Subcutaneous adipose tissue (tissue), 4 donors: ENCODE results near the gene EYS. TPM values are rescaled to one million over a fixed set of nuclear protein-coding genes. Genes with fewer than 3 reads are reported as not detected.

Source experiments
- CTCF ChIP-seq: fragments of 450-650 bp; IDR thresholded peaks from one replicate; pipeline ENCODE4 v1.5.1; 2016; ENCODE audit warnings: low read depth, mild to moderate bottlenecking, control low read depth, antibody characterized with exemption, moderate library complexity
- total RNA-seq, 4 donors: library from RNA; depleted of rRNA; stranded (reverse); fragments of >200 nt; gene quantifications; one replicate each; pipeline ENCODE4 v1.1.0, GENCODE V29; 2016

EYS gene
- total RNA-seq, 4 donors from 2014 or later = 0.17 to 3.8 (median 0.82) TPM

GRCh38 chr6:65708162-65708561 lies 1.1 kb upstream of the EYS start:
- no peak for TF ChIP-seq CTCF

GRCh38 chr6:65706436-65706835 lies 590 bp downstream of the EYS start:
- no peak for TF ChIP-seq CTCF

- TF ChIP-seq CTCF = no peak
Measured at GRCh38 chr6:65701325-65701724, 5.7 kb downstream of the EYS start.

GRCh38 chr6:65700561-65700960 lies 6.5 kb downstream of the EYS start:
- TF ChIP-seq CTCF = no peak

- TF ChIP-seq CTCF = no peak
Measured at GRCh38 chr6:65692109-65692508, 14.9 kb downstream of the EYS start.

- TF ChIP-seq CTCF = no peak
Measured at GRCh38 chr6:65680232-65680631, 26.8 kb downstream of the EYS start.

- no peak for TF ChIP-seq CTCF
Measured at GRCh38 chr6:65671922-65672321, 35.1 kb downstream of the EYS start.
